Measurements from ENCODE around the gene ADI1. TPM values are rescaled to one million over a fixed set of nuclear protein-coding genes. Genes with fewer than 3 reads are reported as not detected.

ADI1 gene
- total and polyA plus RNA-seq, 2 of the 4 experiments (the other 2 are of a cell fraction): 43.2 to 46.0 TPM

GRCh38 chr2:3505771-3506170, 13.6 kb downstream of the ADI1 start:
- Histone ChIP-seq H3K4me1 (ENCODE audit: control insufficient read depth, insufficient read depth, low read length) (no peaks in the 10 kb centered on the region), H2AK9ac (replicated peaks; ENCODE audit: low read depth, low read length, poor library complexity) (no peak overlapping the region), H2BK5ac (ENCODE audit: low read depth, low read length, poor library complexity, severe bottlenecking) (no peak overlapping the region), H2AFZ (replicated peaks; ENCODE audit: low read length, poor library complexity) (no peak overlapping the region), H3K9me3 (ENCODE audit: control insufficient read depth, insufficient read depth, low read length) (no peaks in the 10 kb centered on the region), H3K27ac (ENCODE audit: insufficient read depth, low read length) (no peak overlapping the region), H3K14ac (replicated peaks; ENCODE audit: low read depth, low read length) (no peak overlapping the region), H2AK5ac (ENCODE audit: low read depth, low read length) (no peak overlapping the region), H4K91ac (ENCODE audit: insufficient read depth, low read depth, low read length) (no peak overlapping the region), H2BK20ac (ENCODE audit: low read depth, low read length) (no peak overlapping the region), H3K36me3 (ENCODE audit: control insufficient read depth, insufficient read depth, low read length) (peaks cover 29% of the 10 kb centered on the region), H3K56ac (ENCODE audit: extremely low read depth, insufficient read depth, low read length) (no peak overlapping the region), H3K4me3 (ENCODE audit: insufficient read depth, low read depth, low read length) (no peak overlapping the region), H4K5ac (ENCODE audit: low read depth, low read length) (no peak overlapping the region), H2BK120ac (ENCODE audit: low read depth, low read length) (no peak overlapping the region), H4K8ac (ENCODE audit: low read depth in 2 of 2, low read length in 2 of 2) (no peak overlapping the region), H3K79me1 (ENCODE audit: low read depth in 1 of 2, low read length in 2 of 2) (peaks cover 11 to 40% of the 10 kb centered on the region in 2 experiments), H2BK15ac (ENCODE audit: low read depth, low read length) (no peak overlapping the region), H3K9ac (ENCODE audit: low read depth, low read length) (no peak overlapping the region), H3K23ac (ENCODE audit: low read depth, low read length) (no peak overlapping the region), H3K4me2 (ENCODE audit: low read depth, low read length) (no peak overlapping the region), H3K18ac (ENCODE audit: low read depth, low read length) (no peak overlapping the region), H4K20me1 (ENCODE audit: insufficient read depth, low read length) (peaks cover 4% of the 10 kb centered on the region; the same call in 1 of the 2 replicates), H3K9me1 (ENCODE audit: insufficient read depth, low read length) (peaks cover 7% of the 10 kb centered on the region), H3K27me3 (ENCODE audit: control insufficient read depth, insufficient read depth, low read length) (no peaks in the 10 kb centered on the region), H3K4ac (ENCODE audit: low read depth, low read length) (no peak overlapping the region)
- ATAC-seq (ENCODE audit: low read depth): peak; percentile 37; the same call in 1 of the 2 replicates
- dilution Hi-C loops (cut with HindIII; ENCODE audit: low sequenced_read_pairs, unreplicated experiment) (no loop called here), intact Hi-C loops (cut with micrococcal nuclease) (no loop called here), in situ Hi-C loops (cut with MboI; ENCODE audit: low sequenced_read_pairs) (no loop called here)
- ChIA-PET POLR2A (ENCODE audit: unreplicated experiment) (no interaction called here), CTCF (interaction anchor here (0.6 to 1.3 kb wide), 5 partner anchors 9 to 82 kb away, joined by 3 read pairs; no protein-coding TSS in a partner anchor)
- WGBS, 2 experiments (ENCODE audit: extremely low coverage in 2 of 2, insufficient read length in 1 of 2): no CpG with 5 or more reads among the region's 4 CpGs
- TF ChIP-seq MXI1 (IDR thresholded peaks at IDR 0.05; ENCODE audit: borderline replicate concordance, low read depth, low read length) (no peak), RCOR1 (IDR thresholded peaks at IDR 0.05; ENCODE audit: insufficient replicate concordance, low read length) (no peak), POLR2A (IDR thresholded peaks at IDR 0.05; ENCODE audit: low read depth, low read length) (no peak), BHLHE40 (IDR thresholded peaks at IDR 0.05; ENCODE audit: low read depth, low read length) (no peak), CEBPB (IDR thresholded peaks at IDR 0.05; ENCODE audit: low read depth, low read length) (no peak)
- DNase-seq: peak; percentile 23
- BruUV-seq (replicated peaks): no TSS peak

Measured in IMR-90 (cell line).